HG02642 (cell line): ENCODE results near the gene LCE2B.
"Not testable (repeated sequence)": the region's sequence is repeated elsewhere in the genome, so short reads cannot be mapped to it uniquely, and the experiment has no call there.

Experiments
- ATAC-seq: cut with Tn5 transposase; IDR thresholded peaks from one replicate; pipeline ENCODE4 v1.9.1; 2021; ENCODE audit warnings: mild to moderate bottlenecking; ENCODE audit not compliant: unreplicated experiment, poor library complexity

LCE2B gene, protein sequence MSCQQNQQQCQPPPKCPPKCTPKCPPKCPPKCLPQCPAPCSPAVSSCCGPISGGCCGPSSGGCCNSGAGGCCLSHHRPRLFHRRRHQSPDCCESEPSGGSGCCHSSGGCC

DNA sequence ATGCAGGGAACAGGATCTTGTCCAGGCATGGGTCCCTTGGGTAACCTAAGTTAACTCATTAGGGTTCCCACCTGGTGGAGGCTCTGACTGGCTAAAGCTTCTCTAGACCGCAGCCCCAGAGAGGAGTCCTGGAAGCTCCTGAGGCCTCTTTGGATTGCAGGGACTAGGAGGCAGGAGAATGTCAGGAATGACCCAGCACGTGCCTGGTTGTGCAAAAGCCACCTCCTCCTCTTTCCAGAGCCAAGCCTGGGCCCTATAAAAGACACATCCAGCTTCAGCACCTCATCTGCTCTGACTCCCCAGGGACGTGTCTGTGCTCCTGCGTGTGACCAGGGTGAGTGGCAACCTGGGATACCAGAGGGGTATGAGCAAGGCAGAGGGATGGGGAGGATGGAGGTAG lies at the start of gene LCE2B:
Gene LCE2B (plus strand): TSS at position 301 of the 400 bp plus-strand sequence. CDS start 721 bp downstream, outside the sequence.
- not testable (repeated sequence) for ATAC-seq

GRCh38 chr1:152640351-152640750 lies 45.6 kb upstream of the LCE2B start:
- no peak for ATAC-seq

DNA sequence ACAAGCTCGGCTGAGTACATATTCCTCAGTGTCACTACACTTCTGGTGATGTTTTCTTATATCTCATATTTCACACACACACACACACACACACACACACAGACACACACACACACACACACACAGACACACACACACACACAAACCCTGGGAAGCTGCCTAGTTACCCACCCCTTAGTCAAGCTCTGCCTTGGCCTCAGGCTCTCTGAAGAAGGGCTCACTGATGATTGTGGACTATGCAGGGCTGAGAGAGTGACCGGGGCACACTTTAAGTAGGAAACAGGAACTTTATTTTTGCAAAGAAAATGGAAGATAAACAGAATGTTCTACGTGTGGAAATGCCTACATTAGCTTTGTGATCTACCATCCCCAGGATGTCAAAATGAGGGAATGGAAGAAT lies 42.0 kb upstream of the LCE2B start:
- ATAC-seq = no peak

DNA sequence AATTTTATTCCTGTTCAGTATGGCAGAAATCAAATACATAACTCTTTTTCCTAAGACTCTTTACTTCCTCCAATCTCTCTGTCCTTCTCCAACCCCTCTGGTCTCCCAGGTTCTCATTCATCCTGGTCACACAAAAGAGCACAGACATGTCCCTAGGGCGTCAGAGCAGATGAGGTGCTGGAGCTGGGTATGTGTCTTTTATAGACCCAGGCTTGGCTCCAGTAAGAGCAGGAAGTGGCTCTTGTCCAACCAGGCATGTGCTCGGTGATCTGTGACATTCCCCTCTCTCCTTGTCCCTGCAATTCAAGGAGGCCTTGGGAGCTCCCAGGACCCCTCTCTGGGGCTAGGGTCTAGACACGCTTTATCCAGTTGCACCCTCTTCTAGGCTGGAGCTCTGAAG lies 40.8 kb upstream of the LCE2B start:
- ATAC-seq = no peak

DNA sequence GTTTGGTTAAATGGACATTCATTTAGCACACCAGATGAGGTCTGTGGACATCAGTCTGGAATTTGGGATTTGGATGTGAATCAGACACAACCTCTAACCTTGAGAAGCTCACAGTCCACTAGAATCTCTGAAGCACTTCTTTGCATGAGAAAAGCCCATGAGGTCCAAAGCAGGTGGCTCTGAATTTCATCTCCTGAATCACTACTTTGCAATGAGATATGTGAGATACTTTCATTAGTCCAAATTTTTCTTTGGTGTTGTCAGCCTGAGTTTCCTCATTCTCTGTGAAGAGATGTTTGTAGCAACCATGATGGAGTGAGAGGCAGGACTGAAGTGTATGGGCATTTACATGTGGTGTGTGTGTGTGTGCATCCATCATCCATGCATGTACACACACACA lies 39.3 kb upstream of the LCE2B start:
- ATAC-seq = no peak

GRCh38 chr1:152654110-152654509 lies 31.8 kb upstream of the LCE2B start:
- no peak for ATAC-seq

DNA sequence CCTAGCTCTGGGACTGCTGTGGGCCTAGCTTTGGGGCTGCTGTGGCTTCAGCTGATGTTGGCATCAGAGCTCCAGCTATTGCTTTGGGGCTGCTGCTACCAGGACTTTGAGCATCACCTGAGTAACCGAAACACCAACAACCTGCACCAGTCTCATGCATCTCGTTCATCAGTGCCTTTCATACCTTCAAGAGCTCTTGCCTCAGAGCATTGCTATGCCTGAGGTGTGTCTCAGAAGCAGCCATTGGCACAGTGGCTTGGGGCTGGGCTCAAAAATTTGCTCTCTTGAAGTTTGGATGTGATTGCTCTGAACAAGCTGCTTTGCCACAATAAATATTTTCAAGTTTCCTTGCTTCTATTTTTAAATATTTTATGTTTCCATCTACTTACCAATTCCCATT lies 29.5 kb upstream of the LCE2B start:
- ATAC-seq = no peak

DNA sequence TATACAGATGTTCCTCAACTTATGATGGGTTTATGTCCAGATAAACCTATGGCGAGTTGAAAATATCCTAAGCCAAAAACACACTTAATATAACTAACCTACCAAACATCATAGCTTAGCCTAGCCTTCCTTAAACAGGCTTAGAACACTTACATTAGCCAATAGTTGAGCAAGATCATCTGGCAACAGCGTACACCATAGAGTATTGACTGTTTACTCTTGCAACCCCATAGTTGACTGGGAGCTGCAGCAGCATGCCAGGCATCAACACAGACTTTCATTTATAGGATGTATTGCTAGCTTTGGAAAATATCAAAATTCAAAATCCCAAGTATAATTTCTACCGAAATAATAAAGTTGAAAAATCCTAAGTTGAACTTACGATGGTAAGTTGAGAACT lies 28.2 kb upstream of the LCE2B start:
- no peak for ATAC-seq

DNA sequence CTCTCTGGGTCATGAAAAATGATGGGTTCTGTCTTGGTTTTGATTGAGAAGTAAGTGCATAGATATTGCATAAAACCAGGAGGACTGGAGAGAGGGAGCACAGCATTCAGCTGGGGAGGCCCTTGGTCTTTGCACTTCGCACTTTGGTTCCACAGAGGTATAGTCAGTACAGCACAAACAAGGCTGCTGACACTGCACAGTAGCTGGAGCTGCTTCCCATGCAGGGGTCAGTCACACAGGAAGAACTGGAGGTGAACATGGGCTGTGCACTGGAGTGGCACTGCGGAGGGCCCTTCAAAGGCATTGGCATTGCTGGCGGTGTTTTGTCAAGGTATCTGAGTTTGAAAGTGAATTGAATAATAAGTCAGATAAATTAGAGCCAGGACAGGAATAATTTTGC lies 27.3 kb upstream of the LCE2B start:
- ATAC-seq = no peak

GRCh38 chr1:152663098-152663497 lies 22.8 kb upstream of the LCE2B start, which contains the start of gene LCE2D:
Gene LCE2D (plus strand): TSS chr1:152663380. CDS start chr1:152664106, 726 bp downstream.
- ATAC-seq = no peak

DNA sequence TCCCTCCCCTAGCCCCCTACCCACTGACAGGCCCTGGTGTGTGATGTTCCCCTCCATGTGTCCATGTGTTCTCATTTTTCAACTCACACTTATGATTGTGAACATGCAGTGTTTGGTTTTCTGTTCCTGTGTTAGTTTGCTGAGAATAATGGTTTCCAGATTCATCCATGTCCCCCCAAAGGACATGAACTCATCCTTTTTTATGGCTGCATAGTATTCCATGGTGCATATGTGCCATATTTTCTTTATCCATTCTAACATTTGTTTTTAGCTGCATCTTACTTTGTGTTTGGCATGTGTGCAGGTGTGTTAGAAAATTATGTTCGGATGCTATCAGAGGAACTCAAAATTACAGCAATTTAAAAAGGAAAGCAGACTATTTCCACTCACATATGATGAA lies 19.8 kb upstream of the LCE2B start:
- ATAC-seq = not testable (repeated sequence)

GRCh38 chr1:152667648-152668047 lies 18.3 kb upstream of the LCE2B start:
- ATAC-seq = no peak

- no peak for ATAC-seq
Observed at GRCh38 chr1:152673016-152673415, 12.9 kb upstream of the LCE2B start.

GRCh38 chr1:152674983-152675382 lies 10.9 kb upstream of the LCE2B start, which contains the start of gene LCE2C:
Gene LCE2C (plus strand): TSS chr1:152675279. CDS start chr1:152676016, 737 bp downstream.
- not testable (repeated sequence) for ATAC-seq

DNA sequence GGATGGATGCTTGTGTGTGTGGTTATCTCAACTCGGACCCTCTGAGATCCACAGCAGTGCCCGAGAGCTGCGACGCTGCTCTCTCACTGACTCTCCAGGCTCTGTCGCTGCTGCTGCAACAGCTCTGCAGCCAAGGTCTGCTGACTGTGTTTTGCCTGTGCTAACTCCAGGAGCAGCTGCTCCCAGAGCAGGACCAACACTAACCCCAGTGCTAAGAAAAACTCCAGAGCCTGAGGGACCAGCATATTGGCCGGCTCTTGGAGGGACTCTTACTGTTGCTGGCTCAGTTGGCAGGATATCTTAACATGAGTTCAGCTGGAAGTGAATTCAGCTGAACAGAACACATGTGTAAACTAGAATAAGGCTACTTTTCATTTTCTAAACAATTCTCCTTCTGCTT lies 6.5 kb upstream of the LCE2B start:
- no peak for ATAC-seq

- no peak for ATAC-seq
Observed at GRCh38 chr1:152681616-152682015, 4.3 kb upstream of the LCE2B start.

DNA sequence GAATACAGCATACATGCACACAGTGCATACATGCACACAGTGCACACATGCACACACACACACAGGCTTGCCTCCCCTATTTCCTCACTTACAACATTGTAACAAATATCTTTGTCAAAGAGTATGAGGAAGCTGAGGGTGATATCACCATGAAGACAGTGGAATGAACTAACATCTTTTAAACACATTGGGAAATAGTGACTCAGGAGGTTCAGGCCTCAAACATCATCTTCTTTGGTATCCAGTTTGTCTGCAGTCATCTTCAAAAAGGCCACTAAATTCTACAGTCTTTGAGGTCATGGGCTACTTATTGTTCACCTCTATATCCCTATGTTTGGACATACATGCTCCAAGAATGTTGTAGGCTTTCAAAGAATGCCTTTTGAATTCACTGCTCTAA lies 2.1 kb upstream of the LCE2B start:
- no peak for ATAC-seq

GRCh38 chr1:152697701-152698600 lies 12.0 kb downstream of the LCE2B start, which contains the start of gene LCE2A:
Gene LCE2A (plus strand): TSS chr1:152698345. CDS start chr1:152698902, 557 bp downstream.
- no peak for ATAC-seq

GRCh38 chr1:152699746-152700145 lies 13.8 kb downstream of the LCE2B start:
- ATAC-seq = no peak

GRCh38 chr1:152707860-152708259 lies 21.9 kb downstream of the LCE2B start, which contains the start of gene LCE4A:
Gene LCE4A (plus strand): TSS chr1:152708160. CDS start chr1:152709076, 916 bp downstream.
- no peak for ATAC-seq

DNA sequence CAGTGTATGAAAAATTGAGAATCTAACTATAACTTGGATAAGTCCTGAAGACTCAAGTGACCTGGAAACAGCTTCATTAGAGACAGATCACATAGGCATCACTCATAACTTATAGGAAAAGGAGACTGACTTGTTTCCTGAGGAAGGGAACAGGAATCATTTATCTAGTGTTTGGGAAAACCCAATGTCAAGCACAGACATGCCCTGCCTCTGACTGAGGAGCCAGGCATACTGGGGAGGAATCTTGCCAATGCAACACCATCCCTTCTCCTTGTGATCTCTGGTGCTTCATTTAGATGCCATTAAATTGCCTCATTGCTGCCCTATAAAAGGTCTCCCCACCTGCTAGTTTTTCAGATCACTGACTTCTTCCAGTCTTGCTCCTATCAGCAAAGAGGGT lies 32.3 kb downstream of the LCE2B start:
- ATAC-seq = no peak
